Effector memory CD8-positive, alpha-beta T cell (primary cell): ENCODE data around the gene CLIP2.
A peak's percentile ranks its signal among the peaks of the same experiment; 100 is the strongest.

Experiments used
- ATAC-seq: fragments of 150-1000 bp; cut with Tn5 transposase; replicated peaks from 2 replicates; pipeline ENCODE4 v1.10.0; 2021; ENCODE audit warnings: mild to moderate bottlenecking, moderate library complexity
- DNase-seq, 3 experiments: peaks; one replicate each; pipeline ENCODE4 v3.0.0; 2021
- H3K27ac Mint-ChIP-seq, 2 donors: one replicate each; pipeline ENCODE4 v1.8.0; 2022; ENCODE audit warnings: mild to moderate bottlenecking in 2 of 2, mixed read lengths in 2 of 2, moderate library complexity in 2 of 2
- H3K27me3 Mint-ChIP-seq, 2 donors: one replicate each; pipeline ENCODE4 v1.8.0; 2022; ENCODE audit warnings: mixed read lengths in 2 of 2
- H3K36me3 Mint-ChIP-seq: one replicate; pipeline ENCODE4 v1.8.0; 2022; ENCODE audit warnings: mild to moderate bottlenecking, moderate library complexity, mixed read lengths; ENCODE audit not compliant: insufficient read depth
- H3K4me1 Mint-ChIP-seq, 2 donors: one replicate each; pipeline ENCODE4 v1.8.0; 2022; ENCODE audit warnings: low read depth in 2 of 2, mixed read lengths in 2 of 2
- H3K4me3 Mint-ChIP-seq, 2 donors: one replicate each; pipeline ENCODE4 v1.8.0; 2022; ENCODE audit warnings: mild to moderate bottlenecking in 2 of 2, mixed read lengths in 2 of 2, moderate library complexity in 2 of 2
- H3K9me3 Mint-ChIP-seq, 2 donors: one replicate each; pipeline ENCODE4 v1.8.0; 2022; ENCODE audit warnings: mixed read lengths in 2 of 2

Gene CLIP2

DNA sequence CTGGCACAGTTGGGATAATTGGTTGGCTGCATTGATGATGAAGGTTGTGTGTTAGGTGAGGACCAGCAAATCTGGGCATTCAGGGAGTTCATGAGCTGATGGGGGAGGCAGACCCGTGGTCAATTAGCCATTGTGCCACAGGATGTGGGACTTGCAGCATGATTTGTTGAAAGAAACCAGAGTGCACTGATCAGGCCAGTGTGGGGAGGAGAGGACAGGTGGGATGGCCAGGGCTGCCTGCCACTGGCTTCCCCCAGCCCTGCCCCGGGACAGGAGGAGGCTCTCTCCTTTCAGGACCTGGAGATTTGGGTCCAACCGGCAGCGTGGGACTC, 4.3 kb downstream of the CLIP2 start:
- Mint-ChIP-seq H3K27me3 (no peaks in the 10 kb centered on the region), H3K36me3 (no peaks in the 10 kb centered on the region), H3K9me3 (no peaks in the 10 kb centered on the region), H3K4me3 (no peak overlapping the region), H3K27ac (no peak overlapping the region), H3K4me1 (peaks cover 15 to 26% of the 10 kb centered on the region in 2 donors)
- no peak for ATAC-seq
- no peak for DNase-seq

DNA sequence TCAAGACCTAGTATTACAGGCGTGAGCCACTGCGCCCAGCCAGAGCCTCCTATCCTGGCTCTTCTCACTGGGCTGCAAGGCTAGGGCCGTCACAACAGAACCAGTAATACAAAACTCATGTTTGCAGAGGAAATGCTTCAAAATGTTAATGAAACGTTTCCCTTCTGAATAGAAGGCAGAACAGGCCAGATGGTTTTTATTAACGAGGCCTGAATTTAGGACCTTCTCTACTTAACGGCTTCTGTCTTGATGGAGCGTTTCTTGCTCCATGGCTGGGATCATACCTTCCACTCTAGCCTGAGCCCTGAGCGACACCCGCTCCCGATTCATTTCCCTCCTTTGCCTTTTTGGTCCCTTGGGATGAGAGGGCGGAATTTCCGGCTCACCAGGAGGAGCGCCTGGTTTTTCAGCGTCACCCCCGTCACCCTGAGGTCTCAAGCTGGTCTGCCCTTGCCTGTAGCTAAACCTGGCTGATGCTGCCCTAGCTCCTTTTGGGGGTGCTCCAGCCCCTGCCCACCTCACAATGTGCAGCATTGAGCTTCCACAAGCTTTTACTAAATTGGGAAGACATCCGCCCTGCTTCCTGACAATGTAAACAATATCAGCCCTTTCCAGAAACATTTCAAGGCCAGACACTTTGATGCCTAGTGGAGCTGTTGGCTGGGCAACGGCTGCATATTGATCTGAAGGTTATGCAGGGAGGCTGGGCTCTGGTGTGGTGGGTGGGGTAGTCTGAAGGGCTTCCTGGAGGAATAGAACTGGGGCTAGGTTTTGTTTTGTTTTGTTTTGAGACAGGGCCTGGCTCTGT, 5.2 kb downstream of the CLIP2 start:
- H3K9me3 Mint-ChIP-seq = no peaks in the 10 kb centered on the region
- peaks cover 9 to 21% of the 10 kb centered on the region in 2 donors for H3K4me1 Mint-ChIP-seq
- H3K27me3 Mint-ChIP-seq = no peaks in the 10 kb centered on the region

DNA sequence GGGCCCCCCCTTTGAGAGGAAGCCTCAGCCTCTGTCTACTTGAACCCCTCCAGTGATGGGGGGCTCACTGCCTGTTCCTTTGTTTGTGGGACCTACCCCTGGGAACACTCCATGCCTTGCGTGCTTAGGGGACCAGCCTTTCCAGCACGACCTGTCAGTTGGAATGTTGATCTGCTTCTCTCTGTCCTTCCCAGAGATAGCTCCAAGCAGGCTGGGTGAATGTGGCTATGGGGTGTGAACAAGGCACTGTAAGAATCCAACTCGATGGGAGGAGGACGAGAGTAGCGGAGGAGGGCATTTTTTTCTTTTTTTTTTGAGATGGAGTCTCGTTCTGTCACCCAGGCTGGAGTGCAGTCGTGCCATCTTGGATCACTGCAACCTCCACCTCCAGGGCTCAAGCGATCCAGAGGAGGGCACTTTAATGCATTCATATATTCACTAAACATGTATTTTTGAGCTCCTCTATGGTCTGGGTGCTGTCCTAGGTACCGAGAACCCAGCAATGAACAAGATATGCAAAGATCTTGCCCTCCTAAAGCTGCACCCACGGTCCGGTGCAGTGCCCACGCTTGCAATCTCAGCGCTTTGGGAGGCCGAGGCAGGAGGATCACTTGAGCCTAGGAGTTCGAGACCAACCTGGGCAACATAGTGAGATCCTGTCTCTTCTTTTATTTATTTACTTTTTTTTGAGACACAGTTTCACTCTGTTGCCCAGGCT, 8.5 kb downstream of the CLIP2 start:
- H3K27me3 Mint-ChIP-seq = no peaks in the 10 kb centered on the region
- no peaks in the 10 kb centered on the region for H3K9me3 Mint-ChIP-seq
- no peak for DNase-seq
- peaks cover 0 to 10% of the 10 kb centered on the region in 2 donors for H3K4me1 Mint-ChIP-seq
- H3K36me3 Mint-ChIP-seq = peaks cover 5% of the 10 kb centered on the region
- ATAC-seq = no peak
- no peak overlapping the region for H3K4me3 Mint-ChIP-seq
- no peak overlapping the region for H3K27ac Mint-ChIP-seq

More for the DNA sequence above, 5.2 kb downstream of the CLIP2 start:
- Mint-ChIP-seq H3K27ac (no peak overlapping the region), H3K4me3 (no peak overlapping the region), H3K36me3 (no peaks in the 10 kb centered on the region)
- no peak for DNase-seq
- ATAC-seq = no peak

DNA sequence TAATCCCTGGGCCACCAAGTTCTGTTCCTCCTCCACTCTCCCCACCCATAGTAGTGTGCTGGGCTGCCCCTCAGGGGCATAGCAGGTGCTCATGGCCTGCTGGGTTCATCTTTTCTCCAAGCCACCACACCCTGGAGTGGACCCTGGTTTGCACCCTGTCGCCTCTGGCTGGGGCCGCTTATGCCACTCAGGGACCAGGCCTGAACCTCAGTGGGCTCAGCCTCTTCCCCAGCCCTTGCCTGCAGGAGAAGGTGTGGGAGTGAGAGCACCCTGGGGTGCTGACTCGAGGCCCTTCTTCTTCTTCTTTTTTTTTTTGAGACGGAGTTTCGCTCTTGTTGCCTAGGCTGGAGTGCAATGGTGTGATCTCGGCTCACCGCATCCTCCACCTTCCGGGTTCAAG, 10.2 kb downstream of the CLIP2 start:
- ATAC-seq (no peak), DNase-seq (no peak)
- Mint-ChIP-seq H3K9me3 (no peaks in the 10 kb centered on the region), H3K4me3 (no peak overlapping the region), H3K27ac (no peak overlapping the region), H3K36me3 (peaks cover 5% of the 10 kb centered on the region), H3K27me3 (no peaks in the 10 kb centered on the region), H3K4me1 (peaks cover 0 to 6% of the 10 kb centered on the region in 2 donors)

DNA sequence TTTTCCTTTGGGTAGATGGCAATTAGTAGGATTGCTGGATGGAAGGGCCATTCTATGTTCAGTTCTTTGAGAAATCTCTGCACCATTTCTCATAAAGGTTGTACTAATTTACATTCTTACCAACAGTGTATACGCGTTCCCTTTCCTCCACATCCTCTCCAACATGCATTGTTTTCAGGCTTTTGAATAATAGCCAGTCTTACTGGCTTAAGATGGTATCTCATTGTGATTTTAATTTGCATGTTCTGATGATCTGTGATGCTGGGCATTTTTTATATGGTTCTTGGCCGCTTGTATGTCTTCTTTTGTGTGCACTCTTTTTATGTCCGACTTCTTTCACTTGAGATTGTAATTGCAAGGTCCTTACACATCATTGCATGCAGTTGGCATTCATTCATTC, 11.7 kb downstream of the CLIP2 start:
- Mint-ChIP-seq H3K4me1 (peaks cover 1 to 5% of the 10 kb centered on the region in 2 donors), H3K9me3 (no peaks in the 10 kb centered on the region), H3K27me3 (no peaks in the 10 kb centered on the region), H3K4me3 (no peak overlapping the region), H3K36me3 (peaks cover 5% of the 10 kb centered on the region), H3K27ac (no peak overlapping the region)
- no peak for ATAC-seq
- no peak for DNase-seq

DNA sequence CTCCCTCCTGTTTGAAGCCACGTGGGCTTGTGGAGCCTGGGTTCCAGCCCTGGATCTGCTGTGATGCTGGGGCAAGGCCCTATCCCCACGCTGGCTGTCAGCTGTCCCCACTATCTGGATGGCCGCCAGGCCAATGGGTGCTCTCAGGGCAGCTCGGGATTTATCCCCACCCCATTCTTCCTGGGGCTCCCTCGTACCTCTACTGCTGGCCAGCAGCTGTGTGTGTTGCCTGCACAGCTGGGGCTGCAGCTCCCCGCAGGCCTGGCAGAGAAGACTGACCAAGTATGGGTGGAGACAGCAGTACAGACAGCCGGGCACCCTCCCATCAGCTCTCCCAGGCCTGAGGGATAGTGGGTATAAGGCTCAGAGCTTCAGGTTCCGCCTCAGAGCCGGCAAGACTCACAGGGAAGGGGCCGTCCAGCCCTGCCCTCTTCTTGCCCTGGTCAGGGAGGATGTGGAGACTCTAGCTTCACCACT, 13.6 kb downstream of the CLIP2 start:
- no peak for ATAC-seq
- H3K4me3 Mint-ChIP-seq = no peak overlapping the region
- H3K36me3 Mint-ChIP-seq = peaks cover 5% of the 10 kb centered on the region
- no peak overlapping the region for H3K27ac Mint-ChIP-seq
- DNase-seq = no peak
- no peaks in the 10 kb centered on the region for H3K9me3 Mint-ChIP-seq
- H3K27me3 Mint-ChIP-seq = peaks cover 2 to 16% of the 10 kb centered on the region in 2 donors
- H3K4me1 Mint-ChIP-seq = peaks cover 14 to 16% of the 10 kb centered on the region in 2 donors

DNA sequence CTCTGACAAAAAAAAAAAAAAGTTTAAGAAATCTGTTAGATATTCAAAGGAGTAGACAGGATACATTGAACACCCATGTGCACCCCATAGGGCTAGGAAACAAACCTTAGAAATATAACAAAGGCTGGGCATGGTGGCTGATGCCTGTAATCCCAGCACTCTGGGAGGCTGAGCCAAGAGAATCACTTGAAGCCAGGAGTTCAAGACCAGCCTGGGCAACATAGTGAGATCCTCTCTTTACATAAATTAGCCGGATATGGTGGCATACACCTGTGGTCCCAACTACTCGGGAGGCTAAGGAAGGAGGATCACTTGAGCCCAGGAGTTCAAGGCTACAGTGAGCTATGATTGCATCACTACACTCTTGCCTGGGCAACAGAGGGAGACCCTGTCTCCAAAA, 15.3 kb downstream of the CLIP2 start:
- H3K9me3 Mint-ChIP-seq = no peaks in the 10 kb centered on the region
- ATAC-seq (no peak), DNase-seq (no peak)
- H3K4me3 Mint-ChIP-seq = no peak overlapping the region
- peaks cover 14 to 16% of the 10 kb centered on the region in 2 donors for H3K4me1 Mint-ChIP-seq
- peaks cover 5% of the 10 kb centered on the region for H3K36me3 Mint-ChIP-seq
- H3K27ac Mint-ChIP-seq = no peak overlapping the region
- H3K27me3 Mint-ChIP-seq = peaks cover 4 to 19% of the 10 kb centered on the region in 2 donors

DNA sequence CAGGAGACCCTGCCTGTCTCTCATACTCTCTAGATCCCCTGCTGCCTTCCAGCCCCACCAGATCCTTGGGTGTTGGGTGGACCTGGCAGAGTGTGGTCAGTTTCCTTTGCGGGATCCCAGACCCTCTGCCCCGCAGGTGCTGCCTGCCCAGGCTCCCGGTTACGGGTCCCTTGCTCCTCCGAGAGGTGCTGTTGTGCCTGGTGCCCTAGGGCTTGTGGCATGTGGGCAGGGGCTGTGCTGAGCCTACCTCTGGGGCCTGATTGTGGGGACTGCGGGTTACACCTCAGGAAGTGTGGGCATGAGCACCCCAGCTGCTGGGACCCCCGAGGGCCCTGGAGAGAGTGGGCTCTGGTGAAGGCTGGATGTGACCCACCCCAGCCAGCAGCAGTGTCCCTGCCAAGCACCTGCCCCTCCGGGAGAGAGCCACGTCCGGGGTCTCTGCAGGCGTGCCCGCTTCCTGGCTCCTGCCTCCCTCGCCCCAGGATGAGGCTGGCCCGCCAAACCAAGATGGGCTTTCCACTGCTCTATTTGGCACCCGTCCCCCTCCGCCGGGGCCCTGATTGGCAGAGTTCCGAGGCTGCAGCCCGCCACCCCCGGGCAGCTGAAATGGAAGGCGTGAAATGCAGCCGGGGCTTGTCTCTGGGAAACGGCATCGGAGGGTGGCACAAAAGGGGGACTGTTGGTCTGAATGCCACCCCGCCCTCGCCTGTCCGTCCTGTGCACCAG, 17.0 kb downstream of the CLIP2 start:
- Mint-ChIP-seq H3K36me3 (no peaks in the 10 kb centered on the region), H3K27ac (peak overlapping the region in 1 of 2 donors; percentile 75), H3K4me3 (peak overlapping the region; percentile 65 to 66), H3K4me1 (peaks cover 14 to 16% of the 10 kb centered on the region in 2 donors), H3K27me3 (peaks cover 4 to 19% of the 10 kb centered on the region in 2 donors), H3K9me3 (no peaks in the 10 kb centered on the region)
- peak; percentile 47 for ATAC-seq
- no peak for DNase-seq

DNA sequence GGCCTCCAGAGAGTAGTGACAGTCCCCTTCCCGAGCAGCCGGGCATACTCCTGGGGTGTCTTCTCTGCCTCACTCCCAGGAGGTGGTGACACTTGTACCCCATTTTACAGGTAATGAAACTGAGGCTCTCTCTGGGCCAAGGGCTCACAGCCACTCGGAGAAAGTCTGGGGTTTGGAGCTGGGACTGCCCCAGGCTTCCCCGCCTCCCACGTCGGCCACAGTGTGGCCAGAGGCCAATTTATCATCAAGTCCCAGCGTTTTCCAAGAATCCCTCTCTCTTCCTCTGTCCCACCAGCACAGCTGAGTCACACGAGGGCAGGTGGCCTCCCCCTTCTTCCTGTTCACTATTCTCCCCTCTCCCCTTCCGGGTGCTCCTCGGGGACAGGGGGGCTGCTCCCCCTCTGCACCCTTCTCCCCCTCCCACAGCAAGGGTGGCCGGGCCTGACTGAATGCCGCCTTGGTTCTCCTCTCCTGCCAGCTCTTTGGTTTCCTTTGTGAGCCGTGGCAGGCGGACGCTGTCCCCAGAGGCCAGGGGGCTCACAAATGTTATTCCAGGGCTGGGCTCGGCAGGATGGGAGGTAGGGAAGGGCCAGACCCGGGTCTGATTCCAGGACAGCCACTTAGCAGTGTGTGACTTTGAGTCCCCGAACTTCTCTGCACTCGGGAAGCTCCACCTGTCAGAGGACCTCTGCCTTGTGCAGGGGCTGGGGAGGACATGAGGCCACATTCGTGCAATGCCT, 17.7 kb downstream of the CLIP2 start:
- H3K27me3 Mint-ChIP-seq = peaks cover 4 to 19% of the 10 kb centered on the region in 2 donors
- peaks cover 14 to 20% of the 10 kb centered on the region in 2 donors for H3K4me1 Mint-ChIP-seq
- H3K27ac Mint-ChIP-seq = peak overlapping the region; percentile 8 to 65
- no peaks in the 10 kb centered on the region for H3K36me3 Mint-ChIP-seq
- H3K4me3 Mint-ChIP-seq = peak overlapping the region; percentile 65 to 66
- H3K9me3 Mint-ChIP-seq = no peaks in the 10 kb centered on the region
- ATAC-seq (peak; percentile 26), DNase-seq (no peak)

DNA sequence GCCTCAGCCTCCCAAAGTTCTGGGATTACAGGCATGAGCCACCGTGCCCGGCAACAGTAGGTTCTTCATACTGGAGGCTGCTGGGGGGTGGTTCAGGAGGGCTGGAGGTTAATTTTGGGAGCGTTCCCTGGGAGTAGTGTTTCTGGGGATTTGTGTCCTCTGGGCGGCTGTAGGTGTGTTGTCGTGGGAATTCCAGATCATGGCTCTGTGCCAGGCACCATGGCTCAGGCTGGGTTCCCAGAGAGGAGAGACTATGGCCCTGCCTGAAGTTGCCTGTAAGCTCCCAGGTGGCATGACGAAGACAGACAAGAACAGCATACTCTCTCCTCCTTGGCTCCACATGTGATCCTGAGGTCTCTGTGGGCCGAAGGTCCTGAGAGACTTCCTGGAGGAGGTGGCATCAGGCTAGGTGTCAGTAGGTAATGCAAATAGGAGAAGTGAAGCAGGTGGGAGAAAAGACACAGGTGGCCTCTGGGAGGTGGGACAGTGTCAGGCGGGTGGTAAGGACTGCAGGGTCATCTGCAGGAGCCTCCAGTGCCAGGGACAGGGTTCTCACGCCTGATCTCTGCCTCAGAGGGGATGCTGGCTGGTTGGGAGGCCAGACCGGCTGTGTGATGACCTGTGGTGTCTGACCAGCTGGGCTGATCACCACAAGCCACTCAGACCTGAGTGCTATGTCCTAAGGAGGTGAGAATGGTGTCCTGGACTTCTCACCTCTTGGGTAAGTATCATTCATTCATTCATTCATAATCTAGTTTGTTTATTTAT, 18.7 kb downstream of the CLIP2 start:
- no peak for ATAC-seq
- H3K27ac Mint-ChIP-seq = peak overlapping the region in 1 of 2 donors; percentile 39
- H3K36me3 Mint-ChIP-seq = no peaks in the 10 kb centered on the region
- H3K4me3 Mint-ChIP-seq = peak overlapping the region in 1 of 2 donors; percentile 65
- peaks cover 4 to 19% of the 10 kb centered on the region in 2 donors for H3K27me3 Mint-ChIP-seq
- no peaks in the 10 kb centered on the region for H3K9me3 Mint-ChIP-seq
- H3K4me1 Mint-ChIP-seq = peaks cover 14 to 18% of the 10 kb centered on the region in 2 donors
- DNase-seq = no peak

DNA sequence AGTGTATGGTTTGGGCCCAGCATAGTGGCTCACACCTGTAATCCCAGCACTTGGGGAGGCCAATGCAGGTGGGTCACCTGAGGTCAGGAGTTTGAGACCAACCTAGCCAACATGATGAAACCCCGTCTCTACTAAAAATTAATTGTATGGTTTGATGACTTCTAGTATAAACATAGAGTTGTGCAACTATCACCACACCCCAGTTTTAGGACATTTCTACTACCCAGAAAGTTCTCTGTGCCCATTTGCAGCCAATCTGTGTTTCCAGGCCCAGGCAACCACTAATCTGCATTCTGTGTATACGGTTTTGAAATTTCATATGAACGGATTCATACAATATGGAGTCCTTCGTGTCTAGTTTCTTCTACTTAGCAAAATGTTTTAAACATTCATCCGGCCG, 20.0 kb downstream of the CLIP2 start:
- Mint-ChIP-seq H3K4me3 (no peak overlapping the region), H3K27me3 (peaks cover 4 to 19% of the 10 kb centered on the region in 2 donors), H3K36me3 (no peaks in the 10 kb centered on the region), H3K4me1 (peaks cover 14 to 18% of the 10 kb centered on the region in 2 donors), H3K9me3 (no peaks in the 10 kb centered on the region), H3K27ac (no peak overlapping the region)
- DNase-seq (no peak), ATAC-seq (no peak)

DNA sequence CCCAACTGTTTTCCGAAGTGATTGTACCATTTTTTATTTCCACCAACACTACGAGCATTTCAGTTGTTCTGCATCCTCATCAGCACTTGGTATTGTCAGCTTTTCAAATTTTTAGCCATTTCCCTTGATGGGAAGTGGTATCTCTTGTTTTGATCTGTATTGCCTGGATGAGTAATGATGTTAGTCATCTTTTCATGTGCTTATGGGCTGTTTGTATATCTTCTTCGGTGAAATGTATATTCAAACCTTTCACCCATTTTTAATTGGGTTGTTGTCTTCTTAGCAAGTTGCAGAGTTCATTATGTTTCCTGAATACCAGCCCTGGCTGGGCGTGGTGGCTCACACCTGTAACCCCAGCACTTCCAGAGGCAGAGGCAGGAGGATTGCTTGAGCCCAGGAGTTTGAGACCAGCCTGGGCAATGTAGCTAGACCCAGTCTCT, 22.1 kb downstream of the CLIP2 start:
- H3K4me1 Mint-ChIP-seq = peaks cover 8 to 14% of the 10 kb centered on the region in 2 donors
- H3K27me3 Mint-ChIP-seq = peaks cover 4 to 17% of the 10 kb centered on the region in 2 donors
- peak overlapping the region in 1 of 2 donors; percentile 11 for H3K27ac Mint-ChIP-seq
- no peaks in the 10 kb centered on the region for H3K9me3 Mint-ChIP-seq
- no peaks in the 10 kb centered on the region for H3K36me3 Mint-ChIP-seq
- no peak for DNase-seq
- no peak overlapping the region for H3K4me3 Mint-ChIP-seq
- no peak for ATAC-seq
